PC-3 (cell line): ENCODE results near the gene SUCO.

Experiments
- CTCF ChIP-seq: fragments of 300-600 bp; sonication (generic); conservative IDR thresholded peaks from 2 replicates; pipeline ENCODE4 v1.5.1; 2017; ENCODE audit warnings: antibody characterized with exemption, low read depth, mild to moderate bottlenecking, low read length
- EZH2 ChIP-seq: fragments of 300-600 bp; sonication (generic); IDR thresholded peaks from one replicate; pipeline ENCODE4 v1.6.1; 2017; ENCODE audit warnings: antibody characterized with exemption, mild to moderate bottlenecking, low read length; ENCODE audit not compliant: unreplicated experiment
- EZH2phosphoT487 ChIP-seq: fragments of 300-600 bp; sonication (generic); IDR thresholded peaks from 2 replicates; pipeline ENCODE4 v1.6.1; 2018; ENCODE audit warnings: mild to moderate bottlenecking, antibody characterized with exemption, low read length, borderline replicate concordance

DNA sequence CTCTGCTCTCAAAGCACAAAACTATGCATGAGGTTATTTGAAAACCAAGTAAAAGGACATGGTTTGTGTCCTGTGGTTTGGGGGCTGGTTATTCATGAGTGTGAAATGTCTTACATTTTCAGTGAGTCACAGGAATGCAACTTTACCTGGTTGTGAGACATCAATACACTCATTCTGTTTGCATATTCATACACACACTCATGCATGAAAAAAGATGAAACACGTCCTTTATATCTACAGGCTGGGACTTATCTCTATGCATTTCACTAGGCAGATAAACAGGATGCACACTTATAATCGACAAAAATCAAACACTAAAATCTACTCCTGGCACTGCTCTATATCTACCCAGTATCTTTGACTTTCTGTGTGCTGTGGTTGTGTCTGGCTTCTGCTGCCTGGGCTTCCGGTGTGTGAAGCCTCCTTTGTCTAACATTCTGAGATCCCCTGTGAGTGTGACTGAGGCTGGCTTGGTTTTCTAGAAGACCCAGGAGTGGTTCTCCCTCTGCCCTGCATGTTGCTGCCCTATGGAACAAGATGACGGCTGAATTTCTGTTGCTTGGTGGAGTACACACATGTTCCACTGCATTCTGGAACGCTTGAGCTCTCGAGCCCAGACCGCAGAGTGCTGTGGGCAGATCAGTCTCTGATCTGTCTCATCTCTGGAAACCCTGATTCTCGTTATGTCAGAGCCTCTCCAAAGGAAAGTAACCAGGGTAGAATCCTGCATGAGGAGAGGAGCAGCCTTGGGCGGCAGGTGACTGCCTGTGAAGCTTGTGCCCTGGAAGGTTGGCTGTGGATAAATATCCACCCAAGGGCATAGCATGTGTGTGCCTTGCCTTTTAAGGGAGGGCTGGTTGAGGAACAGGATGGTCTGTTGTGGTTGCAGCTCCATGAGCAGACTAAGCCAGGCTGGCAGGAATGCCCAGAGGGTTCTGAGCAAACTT, 106.2 kb downstream of the SUCO start:
- TF ChIP-seq CTCF: no peak
- no peak for TF ChIP-seq EZH2
- TF ChIP-seq EZH2phosphoT487: no peak
